NCI-H526 (cell line): ENCODE measurements around the gene IFI27.
A peak's percentile ranks its signal among the peaks of the same experiment; 100 is the strongest.

Experiments used
- DNase-seq, 2 experiments: peaks; one replicate each; lab custom pipeline; 2025; lab: John Stamatoyannopoulos, UW

IFI27 gene

GRCh38 chr14:94125659-94126418, 15.3 kb downstream of the IFI27 start:
- no peak for DNase-seq

- DNase-seq = no peak
These were observed 15.8 kb downstream of the IFI27 start for GRCh38 chr14:94126419-94126677.

GRCh38 chr14:94126800-94127199, 16.3 kb downstream of the IFI27 start:
- DNase-seq = no peak

- DNase-seq = no peak
These were observed 16.8 kb downstream of the IFI27 start for GRCh38 chr14:94127330-94127729.

DNA sequence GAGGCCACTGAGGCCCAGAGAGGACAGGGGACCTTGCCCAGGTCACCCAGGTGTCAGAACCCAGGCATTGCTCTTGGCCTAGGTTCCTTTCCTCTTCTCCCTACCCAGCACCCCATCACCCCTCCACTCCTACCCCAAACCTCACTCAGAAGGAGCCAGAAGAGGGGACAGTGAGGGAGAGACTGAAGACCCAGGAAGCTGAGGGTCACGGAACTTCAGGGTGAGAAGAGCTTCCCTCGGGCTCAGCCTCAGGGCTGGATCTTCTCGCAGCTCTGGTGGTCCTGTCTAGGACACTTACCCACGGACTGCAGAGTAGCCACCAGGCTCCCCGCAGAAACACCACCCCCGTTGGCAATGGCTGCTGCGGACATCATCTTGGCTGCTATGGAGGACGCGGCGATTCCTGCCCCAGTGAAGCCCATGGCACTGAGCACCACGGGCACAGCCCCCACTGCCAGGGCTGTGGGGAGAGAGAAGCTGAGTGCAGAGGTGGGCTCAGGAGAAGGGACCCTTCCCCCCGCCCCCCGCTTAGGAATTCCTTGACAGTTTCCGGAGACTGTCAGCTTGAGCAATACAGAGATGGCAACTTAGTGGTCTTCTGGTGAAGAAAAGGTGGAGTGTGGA, 17.8 kb downstream of the IFI27 start:
- no peak for DNase-seq

DNA sequence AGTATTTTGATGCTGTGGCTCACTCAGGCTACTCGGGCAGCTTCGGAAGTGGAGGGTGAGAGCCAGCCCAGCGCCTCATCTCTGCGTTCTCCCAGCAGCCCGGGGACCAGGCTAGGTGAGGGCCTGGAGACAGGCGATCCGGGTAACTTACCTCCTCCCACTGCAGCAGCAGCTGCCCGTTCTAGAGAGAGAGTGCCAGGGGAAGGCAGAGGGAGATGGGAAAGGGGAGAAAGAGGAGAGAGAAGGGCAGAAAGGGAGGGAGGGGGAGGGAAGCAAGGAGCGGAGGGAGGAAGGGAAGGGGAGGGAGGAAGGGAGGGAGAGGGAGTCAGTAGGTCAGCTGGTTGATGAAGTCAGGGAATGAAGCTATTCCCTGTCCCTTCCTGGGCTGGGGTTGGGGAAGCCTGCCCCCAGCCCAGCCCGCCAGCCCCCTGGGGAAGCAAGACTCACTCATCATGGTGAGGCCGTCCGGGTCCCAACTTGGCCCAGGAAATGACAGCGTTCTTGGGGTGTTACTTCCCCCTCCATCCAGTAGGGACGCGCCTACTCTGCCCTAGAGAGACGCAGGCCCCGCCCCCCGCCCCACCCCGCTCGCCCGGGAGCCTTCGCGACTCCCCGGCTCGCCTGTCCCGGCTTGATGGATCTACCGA, 18.7 kb downstream of the IFI27 start, which contains the start of gene IFI27L2:
Gene IFI27L2 (minus strand): TSS at position 494 of the 647 bp plus-strand sequence. CDS start 40 bp downstream, at position 454.
- peak; percentile 56 to 91 for DNase-seq

DNA sequence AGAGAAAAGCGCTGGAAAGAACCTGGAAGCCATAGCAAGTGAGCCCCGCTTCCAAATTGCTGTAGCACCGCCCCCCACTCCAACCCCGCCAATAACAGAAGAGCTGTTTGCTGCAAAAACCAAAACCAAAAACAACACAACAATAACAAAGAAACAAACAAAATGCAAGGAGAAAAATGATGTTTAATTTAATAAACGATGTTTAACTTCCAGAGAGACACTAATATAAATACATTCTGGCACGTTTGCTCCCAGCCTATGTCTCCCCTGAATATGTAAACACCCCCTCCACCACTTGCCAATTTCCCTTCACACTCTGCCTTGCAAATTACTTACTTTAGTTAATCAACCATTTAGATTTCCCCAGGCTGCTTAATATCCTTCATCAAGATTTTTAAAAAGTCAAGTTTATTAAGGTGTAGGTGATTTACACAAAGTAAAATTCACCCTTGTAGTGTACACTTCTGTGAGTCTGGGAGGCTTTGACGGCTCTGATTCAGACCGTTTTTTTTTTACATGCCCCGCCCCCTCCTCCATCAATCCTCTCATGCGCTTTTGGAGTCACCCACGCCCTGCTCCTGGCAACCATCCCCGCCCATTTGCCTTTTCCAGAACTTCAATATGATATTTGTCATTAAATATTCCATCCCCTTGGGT, 19.4 kb downstream of the IFI27 start:
- peak; percentile 49 to 72 for DNase-seq

DNA sequence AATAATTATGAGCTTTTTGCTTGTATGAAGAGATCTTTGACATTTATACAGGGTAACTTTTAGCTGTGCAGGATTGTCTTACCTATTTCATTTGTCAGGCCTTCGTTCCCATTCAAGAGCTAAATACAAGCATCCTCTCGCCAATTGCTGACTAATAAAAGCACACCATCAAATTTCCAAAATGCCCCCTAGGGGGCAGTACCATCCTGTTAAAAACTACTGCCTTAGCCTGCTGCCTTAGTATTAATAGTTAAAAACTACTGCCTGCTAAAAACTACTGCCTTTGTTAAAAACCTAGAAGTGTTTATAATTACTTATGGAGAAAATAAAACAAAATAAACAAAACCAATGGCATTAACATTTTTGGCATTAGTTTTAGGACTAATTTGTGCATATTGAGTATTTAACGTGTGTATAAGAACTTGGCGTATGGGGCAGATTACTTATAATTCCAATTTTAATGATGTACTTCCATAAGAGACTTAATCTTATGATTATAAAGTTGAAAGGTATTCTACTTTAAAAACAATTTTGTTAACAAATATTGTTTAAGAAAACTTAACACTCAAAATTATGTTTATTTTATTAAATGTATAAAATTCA, 21.9 kb downstream of the IFI27 start:
- peak; percentile 61 to 84 for DNase-seq

DNA sequence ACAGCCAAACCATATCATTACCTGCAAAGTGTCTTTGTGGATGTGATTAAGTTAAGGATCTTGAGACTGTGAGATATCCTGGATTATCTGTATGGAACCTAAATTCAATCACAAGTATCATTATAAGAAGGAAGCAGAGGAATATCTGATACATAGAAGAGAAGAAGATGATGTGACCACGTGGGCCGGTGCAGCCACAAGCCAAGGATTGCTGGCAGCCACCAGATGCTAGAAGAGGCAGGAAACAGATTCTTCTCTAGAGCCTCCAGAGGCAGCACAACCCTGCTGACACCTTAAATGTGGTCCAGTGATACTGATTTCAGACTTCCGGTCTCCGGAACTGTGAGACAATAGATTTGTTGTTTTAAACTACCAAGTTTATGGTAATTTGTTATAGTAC, 24.9 kb downstream of the IFI27 start:
- no peak for DNase-seq

DNA sequence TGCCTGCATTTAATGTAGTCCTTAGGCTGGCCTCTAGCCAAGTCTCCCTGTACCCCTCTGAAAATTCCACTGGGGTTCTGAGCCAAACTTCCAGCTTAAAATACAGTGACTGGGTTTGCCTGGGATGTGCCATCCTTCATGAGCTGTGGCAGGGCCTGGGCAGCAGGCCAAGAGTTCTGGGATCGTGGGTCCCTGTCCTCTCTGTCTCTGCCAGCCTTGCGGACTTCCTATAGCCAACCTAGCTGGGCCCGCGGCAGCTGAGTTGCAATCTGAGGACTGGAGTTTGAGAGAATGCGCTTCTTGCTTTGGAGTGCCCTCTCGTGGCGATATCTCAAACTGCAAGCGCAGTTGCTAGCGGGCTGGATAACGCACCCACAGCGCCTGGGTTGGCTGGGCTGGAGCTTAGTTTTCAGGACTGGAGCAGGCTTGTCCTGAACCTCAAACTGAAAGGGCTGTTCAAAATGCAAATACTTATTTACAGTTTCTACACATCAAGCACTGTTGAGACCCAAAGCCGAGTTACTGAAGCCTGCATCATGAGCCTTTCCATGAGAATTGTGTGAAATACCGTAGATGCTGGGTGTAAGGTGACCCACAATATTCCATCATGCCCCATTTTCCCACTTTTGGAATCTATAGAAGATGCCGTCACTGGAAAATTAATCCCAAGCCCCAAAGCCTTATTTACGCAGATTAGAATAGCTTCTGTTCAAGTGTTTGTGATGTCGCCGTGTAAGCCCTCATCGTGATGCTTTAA, 26.2 kb downstream of the IFI27 start:
- peak; percentile 74 to 93 for DNase-seq

- no peak for DNase-seq
These were observed 27.7 kb downstream of the IFI27 start for GRCh38 chr14:94138251-94138650.

GRCh38 chr14:94139006-94139405, 28.5 kb downstream of the IFI27 start:
- DNase-seq = peak in 1 of 2 experiments; percentile 7

DNA sequence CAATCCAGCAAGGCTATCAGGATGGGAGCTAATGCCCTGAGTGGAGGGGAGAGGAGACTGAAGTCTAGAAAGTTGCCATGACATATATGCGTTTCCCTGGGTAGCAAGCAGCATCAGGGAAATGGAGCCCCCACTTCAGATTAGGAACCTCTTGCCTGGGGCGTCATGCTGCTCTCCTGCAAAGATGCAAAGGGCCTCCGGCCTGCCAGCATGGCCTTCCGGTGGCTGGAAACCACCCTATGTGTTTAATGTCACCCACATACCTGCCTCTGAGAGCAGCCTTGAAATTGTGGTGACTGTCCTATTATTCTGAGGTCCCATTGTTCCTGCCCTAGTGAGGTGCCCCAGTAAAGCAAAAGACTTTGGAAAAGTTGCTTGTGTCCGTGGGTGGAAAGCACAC, 28.9 kb downstream of the IFI27 start:
- no peak for DNase-seq

- no peak for DNase-seq
These were observed 31.7 kb downstream of the IFI27 start for GRCh38 chr14:94142247-94142646.

- no peak for DNase-seq
These were observed 32.3 kb downstream of the IFI27 start for GRCh38 chr14:94142836-94143235.

DNA sequence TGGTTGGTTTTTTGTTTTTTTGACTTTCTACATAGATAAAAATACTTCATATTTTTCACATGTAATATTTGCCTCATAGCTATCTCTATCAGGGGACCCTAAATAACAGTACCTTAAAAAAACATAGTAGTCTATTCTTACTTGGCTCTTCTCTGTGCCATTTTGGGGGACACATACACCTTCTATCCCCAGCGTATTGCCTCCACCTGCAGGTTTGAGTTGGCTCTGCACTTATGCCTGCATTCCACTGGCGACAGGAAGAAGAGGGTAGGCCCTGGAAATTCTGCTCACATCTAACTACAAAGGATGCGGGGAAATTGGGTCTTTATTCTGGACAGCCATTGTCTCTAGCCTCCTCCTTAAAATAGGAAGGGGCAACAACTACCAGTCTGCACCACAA, 32.7 kb downstream of the IFI27 start:
- DNase-seq = no peak

DNA sequence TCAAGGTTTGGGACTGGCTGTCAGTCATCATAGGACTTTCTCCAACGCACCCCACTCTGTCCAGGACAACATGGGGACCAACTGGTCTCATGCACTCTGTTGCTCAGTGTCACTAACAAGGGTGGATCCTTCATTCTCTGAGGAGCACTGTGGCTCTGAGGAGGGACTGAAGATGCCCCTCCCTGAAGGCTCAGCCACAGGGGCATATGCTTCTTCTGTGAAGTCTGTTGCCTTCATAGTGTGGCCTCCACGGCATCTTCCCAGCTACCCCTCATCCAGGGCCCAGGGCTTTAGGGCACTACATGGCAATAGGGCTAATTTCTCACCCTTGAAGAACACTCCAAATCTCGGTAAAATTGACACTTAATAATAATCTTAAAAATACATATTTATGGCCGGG, 33.2 kb downstream of the IFI27 start:
- no peak for DNase-seq

DNA sequence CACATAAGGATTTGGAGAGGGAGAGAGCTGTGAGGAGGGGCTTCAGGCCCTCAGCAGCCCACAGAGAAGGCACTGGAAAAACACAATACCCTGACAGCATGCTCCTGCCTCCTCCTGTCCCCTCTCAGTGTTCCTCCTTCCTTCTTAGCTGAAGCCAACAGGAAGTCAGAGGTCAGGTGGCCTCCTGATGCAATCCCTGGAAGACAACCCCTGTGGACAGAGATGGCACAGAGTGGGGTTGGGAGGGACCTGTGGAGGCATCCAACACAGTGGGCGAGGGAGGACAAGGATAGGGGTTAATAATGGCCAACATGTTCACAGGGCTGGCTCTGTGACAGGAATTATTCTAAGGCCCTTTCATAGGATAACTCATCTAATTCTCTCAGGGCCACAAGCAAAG, 34.2 kb downstream of the IFI27 start:
- no peak for DNase-seq

DNA sequence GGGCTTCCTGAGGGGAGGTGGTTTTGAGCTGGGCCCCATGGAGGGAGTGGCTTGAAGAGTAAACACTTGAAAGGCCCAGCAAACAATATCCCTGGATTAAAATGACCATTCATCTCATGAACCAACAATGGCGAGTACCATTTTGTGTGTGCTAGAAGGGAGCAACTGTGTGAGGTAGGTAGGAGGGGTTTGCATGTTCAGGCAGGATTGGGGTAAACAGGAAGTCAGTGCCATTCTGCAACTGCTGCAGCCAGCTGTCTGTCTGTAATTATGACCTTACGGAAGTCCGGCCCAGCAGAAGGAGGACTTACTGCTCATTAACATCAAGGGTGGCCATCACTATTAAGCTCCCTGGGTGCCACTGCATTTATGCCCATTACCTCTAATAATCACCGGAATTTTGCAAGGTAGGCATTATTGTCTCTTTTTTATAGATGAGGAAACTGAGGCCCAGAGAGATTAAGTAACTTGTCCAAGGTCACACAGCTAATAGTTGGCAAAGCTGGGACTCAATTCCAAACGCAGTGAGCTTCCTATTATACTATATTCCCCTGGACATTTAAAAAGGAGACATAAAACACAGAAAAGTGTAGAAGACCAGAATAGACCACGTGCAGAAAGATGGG, 35.5 kb downstream of the IFI27 start:
- DNase-seq = no peak

DNA sequence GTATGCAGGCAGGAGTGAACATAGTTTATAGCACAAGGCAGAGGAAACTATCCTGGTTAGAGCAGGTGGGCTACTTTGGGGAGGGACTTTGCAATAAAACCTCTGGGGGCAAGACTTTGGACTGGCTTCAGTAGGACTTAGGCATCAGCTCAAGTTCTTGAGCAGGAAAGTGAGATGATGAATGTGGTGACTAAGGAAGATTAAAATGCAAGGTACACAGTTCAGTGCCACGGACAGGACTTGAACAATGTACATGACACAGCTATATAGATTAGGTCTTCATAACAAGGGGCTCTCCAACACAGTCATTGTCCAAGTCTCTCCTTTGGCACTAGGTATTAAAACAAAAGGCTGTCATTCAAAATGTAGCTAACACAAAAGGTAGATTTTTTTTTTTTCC, 42.1 kb downstream of the IFI27 start:
- DNase-seq = no peak

DNA sequence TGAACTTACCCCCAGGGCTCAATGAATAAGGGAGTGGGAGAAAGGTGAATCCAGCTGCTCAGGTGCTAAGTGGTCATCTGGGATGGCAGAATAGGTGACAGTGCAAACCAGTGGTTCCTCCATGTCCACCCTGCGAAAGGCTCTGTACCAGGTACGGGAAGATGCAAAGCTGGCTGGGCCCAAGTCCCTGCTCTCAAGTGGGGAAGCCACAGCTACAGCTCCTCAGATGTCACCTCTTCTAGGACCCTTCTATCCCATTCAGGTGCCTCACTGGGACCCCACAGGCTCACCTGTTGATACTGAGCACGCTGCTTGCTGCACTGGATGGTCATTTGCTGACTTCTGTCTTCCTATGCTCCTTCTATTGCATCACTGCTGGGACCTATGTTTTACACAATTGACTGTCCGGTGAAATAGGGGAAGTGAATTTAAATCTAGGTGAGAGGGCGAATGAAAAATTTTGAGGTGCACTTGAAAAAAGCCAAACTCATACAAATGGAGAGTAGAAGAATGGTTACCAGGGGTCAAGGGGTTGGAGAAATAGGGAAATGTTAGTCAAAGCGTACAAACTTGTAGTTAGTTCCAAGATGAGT, 43.3 kb downstream of the IFI27 start:
- no peak for DNase-seq
